ENCODE measurements around the gene CITED1. TPM values are rescaled to one million over a fixed set of nuclear protein-coding genes. Genes with fewer than 3 reads are reported as not detected.

The CITED1 gene
- total RNA-seq, 1 experiment from 2014 or later, result not detected

DNA sequence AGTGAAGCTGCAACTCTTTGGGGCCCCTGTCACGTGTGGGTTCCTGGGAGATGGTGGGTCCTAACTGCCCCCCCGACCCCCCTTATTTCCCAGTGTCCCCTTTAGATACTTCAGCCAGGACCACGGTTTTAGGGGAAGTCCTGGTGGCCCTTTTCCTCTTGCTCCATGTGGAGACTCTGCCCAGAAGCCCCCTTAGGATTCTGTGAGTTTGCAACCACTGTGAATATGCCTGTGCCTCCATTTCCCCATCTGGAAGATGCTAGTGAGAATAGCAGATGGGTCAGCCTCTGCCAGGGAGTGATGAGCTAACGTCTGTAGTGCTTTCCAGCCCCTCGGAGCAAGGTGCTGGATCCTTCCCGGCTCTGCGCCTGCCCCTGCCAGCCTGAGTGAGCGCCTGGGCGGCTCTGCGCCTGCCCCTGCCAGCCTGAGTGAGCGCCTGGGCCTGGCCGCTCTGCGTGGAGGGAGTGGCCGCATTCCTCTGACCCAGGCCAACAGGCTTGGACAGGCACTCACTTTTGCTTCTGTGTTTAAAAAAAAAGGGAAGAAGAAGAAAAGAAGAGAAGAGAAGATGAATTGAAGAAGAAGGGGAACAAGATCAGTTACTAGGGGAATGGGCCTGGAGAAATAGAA is 6.7 kb upstream of the CITED1 start:
- DNase-seq (ENCODE audit: low read depth), result no peak
- in situ Hi-C loops (cut with HindIII; ENCODE audit: low pct_unique_long_range_greater_than_20kb, low sequenced_read_pairs), result no loop called here

DNA sequence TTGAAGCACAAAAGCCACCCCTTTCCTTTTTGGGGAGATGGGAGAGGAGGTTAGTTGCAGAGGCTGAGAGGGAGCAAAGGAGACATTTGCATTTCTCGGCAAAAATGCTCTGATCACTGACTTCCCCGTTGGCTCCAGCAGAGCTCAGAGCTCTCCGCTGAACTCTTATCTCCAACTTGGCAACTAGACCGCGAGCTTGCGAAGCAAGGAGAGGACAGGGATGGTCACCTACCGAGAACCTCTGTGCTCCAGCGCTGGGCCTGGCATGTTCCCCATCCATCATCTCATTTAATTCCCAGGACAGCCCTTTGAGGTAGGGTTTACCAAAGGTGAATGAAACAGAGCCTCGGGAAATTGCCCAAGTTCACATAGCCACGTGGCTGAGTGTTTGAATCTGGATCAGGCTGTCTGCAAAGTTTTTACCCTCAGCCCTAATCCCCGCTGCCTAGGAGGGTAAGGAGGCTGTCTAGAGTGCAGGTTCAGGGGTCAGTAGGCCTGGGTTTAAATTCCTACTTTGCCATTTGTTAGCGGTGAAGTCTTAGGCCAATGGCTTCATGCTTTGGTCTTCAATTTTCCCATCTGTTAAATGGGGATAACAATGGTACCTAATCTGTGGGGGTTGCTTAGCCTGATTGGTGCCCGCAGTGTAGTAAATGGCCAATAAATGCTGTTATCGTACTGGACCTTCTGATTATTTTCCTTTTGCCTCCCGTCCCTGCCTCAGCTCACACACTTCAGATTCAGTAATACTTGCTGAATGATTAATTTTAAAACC is 3.8 kb upstream of the CITED1 start:
- in situ Hi-C loops (cut with HindIII; ENCODE audit: low pct_unique_long_range_greater_than_20kb, low sequenced_read_pairs), result no loop called here
- DNase-seq (ENCODE audit: low read depth), result no peak

- DNase-seq (ENCODE audit: low read depth), result peak; percentile 33
- in situ Hi-C loops (cut with HindIII; ENCODE audit: low pct_unique_long_range_greater_than_20kb, low sequenced_read_pairs), result no loop called here
Observed at GRCh38 chrX:72308566-72309296, 3.0 kb upstream of the CITED1 start.

DNA sequence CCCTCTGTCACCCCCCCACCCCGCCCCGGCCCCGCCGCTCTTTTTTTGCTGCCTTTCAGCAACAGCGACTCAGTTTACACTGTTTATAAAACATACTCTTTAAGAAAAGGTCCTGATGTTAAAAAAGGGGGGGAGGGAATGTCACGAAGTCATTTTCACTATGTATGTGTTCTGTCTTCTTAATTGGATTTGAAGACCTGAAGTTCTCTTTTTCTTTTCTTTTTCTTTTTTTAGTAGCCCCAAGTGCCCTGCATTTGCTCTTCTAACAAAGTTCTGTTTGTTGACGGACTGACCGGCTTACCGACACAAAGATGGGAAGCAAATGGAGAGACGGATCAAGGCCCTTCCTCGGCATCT is 2.5 kb upstream of the CITED1 start:
- DNase-seq (ENCODE audit: low read depth), result no peak
- in situ Hi-C loops (cut with HindIII; ENCODE audit: low pct_unique_long_range_greater_than_20kb, low sequenced_read_pairs), result no loop called here

DNA sequence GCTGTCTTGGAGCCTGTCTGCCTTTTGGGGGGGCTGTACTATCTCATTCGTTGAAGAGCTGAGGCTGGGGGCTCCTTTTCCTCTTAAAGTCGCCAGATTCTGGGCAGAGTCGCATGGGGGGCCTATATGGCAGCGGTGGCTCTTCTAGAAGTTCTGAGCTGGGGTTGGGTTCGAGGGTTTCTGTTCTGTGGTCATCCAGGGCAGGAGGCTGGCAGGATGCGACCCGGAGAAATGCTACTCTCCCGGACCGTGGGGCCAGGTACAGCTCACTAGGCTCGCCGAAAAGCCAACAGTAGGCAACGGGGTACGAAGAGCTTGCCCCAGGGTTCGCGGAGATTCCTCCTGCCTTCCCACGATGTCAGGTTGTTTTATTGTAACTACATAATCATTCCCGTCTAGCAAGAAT is 1.9 kb upstream of the CITED1 start:
- DNase-seq (ENCODE audit: low read depth), result no peak
- in situ Hi-C loops (cut with HindIII; ENCODE audit: low pct_unique_long_range_greater_than_20kb, low sequenced_read_pairs), result no loop called here

DNA sequence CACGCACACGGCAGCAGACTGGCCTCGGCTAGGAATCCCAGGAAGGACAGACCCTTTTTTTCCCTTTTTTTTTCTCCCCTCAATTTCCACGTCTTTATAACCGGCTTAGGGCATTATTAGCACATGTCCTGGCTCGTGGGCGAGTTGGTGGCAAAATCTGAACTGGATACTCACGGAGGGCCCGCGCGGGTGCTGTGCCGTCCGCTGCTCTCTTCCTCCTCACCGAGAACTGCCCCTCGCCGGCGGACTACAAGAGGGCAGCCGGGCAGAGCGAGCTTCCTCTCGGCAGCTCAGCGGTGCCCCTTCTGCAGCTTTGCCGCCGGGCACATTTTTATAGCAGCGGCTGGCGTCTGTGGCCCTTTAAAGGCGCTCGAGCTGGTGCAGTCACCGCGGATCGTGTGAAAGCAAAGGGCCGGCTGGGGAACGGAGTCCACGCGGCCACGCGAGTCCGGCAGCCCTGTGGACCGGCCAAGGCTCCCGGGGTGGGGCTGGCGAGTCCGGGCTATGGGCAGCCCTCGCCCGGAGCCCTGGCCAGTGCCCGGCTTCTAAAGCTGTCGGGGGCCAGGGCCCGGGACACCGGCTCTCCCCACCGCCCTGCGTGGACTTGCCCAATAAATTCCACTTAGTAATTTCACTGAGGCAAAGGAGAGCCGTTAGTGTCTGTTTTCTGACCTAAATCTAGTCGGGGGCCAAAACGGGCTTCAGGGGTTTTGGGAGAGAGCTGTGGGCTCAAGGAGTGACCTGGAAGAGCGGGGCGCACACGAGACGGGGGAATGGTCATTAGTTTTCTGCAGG is 1.3 kb upstream of the CITED1 start:
- in situ Hi-C loops (cut with HindIII; ENCODE audit: low pct_unique_long_range_greater_than_20kb, low sequenced_read_pairs), result no loop called here
- DNase-seq (ENCODE audit: low read depth), result peak; percentile 47

DNA sequence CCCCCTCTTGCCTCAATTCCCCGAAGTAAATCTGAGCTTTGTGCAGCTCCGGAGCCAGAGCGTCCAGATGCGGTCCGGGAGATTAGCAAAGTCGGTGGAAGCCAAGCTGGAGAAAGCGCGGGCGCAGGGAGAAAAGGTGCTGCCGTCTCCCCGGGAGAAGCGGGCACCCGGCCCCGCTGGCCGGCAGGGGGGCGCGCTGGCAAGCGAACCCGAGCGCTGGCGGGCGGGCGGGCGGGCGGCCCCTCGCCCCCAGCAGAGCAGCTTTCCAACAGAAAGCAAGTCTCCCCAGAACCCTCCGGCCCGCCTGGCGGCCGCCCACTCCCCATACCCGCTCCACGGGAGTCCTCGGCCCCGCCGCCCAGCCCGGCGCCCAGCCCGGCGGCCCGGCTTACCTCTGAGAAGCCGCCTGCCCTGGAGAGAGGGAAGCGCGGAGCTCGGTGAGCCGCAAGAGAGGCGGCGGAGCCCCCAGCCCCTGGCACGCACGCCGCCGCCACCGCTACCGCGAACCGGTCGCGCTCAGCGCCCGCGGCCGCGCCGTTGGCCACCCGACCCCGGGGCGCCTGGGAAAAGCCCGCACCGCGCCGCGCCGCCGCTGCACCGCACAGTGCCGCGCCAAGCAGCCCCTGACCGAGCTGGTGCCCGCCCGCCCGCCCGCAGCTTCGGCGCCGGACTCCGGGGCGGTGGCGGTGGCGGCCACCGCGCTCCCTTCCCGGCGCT is 529 bp upstream of the CITED1 start:
- no peak for DNase-seq (ENCODE audit: low read depth)
- in situ Hi-C loops (cut with HindIII; ENCODE audit: low pct_unique_long_range_greater_than_20kb, low sequenced_read_pairs), result no loop called here

DNA sequence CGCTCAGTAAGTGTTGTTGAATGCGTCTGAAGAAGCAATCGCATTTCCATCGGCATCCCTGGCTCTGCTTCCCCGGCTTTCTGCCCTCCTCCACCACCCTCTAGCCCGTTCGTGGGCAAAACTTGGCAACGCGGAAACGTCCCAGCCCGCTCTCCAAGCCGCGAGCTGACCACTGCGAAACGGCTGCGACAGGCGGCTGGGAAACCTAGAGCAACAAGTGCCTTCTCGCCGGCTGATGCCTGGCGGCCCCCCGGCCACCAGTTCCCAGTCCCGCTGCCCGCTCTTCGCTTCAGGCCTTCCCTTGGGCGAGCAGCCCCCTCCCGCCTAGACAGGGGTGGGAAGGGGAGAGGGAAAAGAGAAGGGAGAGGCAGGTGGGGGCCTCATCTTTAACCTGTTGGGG is 837 bp downstream of the CITED1 start:
- in situ Hi-C loops (cut with HindIII; ENCODE audit: low pct_unique_long_range_greater_than_20kb, low sequenced_read_pairs), result no loop called here
- no peak for DNase-seq (ENCODE audit: low read depth)

GRCh38 chrX:72301781-72302180 is 3.9 kb downstream of the CITED1 start:
- in situ Hi-C loops (cut with HindIII; ENCODE audit: low pct_unique_long_range_greater_than_20kb, low sequenced_read_pairs), result no loop called here
- no peak for DNase-seq (ENCODE audit: low read depth)

GRCh38 chrX:72299891-72300630 is 5.7 kb downstream of the CITED1 start:
- DNase-seq (ENCODE audit: low read depth), result no peak
- in situ Hi-C loops (cut with HindIII; ENCODE audit: low pct_unique_long_range_greater_than_20kb, low sequenced_read_pairs), result no loop called here

DNA sequence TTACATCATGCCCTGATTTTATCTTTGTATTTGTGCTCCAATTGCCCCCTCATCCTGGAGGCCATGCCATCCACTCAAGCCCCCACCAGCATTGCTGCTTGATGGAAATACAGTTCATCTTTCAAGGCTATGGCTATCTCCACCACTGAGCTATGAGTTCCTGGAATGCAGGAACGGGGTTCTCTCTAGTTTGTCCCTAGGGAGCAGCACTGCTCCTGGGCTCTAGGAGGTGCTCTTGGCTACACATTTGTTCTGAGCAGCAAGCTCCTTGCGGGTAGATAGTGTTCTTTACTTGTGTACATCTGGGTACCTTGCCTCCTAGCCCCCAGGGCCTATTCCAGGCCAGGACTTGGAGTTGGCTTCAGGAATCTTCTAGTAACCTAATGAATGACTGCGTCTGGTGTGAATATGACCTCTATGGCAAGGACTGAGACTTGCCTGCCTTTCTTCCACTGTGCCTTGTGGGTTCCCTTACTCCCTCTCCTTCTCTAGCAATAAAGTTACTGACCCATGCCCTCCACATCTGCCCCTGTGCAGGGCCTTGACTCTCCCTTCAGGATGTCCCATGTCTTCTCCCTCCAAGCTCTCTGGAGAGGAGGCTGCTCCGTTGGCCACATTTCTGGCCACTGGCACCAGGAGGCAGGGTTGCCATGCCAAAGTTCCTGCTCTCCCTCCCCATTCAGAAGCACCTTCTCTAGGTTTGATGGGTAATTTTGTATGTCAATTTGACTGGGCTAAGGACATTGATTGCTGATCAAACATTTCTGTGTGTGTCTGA is 7.6 kb downstream of the CITED1 start:
- DNase-seq (ENCODE audit: low read depth), result no peak
- in situ Hi-C loops (cut with HindIII; ENCODE audit: low pct_unique_long_range_greater_than_20kb, low sequenced_read_pairs), result no loop called here

DNA sequence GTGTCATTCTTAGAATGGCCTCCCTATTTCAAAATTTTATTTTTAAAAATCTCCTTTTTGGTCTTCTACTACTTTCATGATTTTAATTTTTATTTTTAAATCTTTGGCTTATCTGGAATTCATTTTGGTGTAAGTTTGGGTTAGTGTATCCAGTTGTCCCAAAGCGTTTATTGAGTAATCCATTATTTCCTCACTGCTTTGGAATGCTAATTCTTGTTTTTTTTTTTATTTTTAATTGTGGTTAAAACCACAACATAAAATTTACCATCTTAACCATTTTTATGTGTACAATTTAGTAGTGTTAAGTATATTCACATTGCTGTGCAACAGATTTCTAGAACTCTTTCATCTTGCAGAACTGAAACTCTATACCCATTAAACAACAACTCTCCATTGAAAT is 8.7 kb downstream of the CITED1 start:
- in situ Hi-C loops (cut with HindIII; ENCODE audit: low pct_unique_long_range_greater_than_20kb, low sequenced_read_pairs), result no loop called here
- no peak for DNase-seq (ENCODE audit: low read depth)

DNA sequence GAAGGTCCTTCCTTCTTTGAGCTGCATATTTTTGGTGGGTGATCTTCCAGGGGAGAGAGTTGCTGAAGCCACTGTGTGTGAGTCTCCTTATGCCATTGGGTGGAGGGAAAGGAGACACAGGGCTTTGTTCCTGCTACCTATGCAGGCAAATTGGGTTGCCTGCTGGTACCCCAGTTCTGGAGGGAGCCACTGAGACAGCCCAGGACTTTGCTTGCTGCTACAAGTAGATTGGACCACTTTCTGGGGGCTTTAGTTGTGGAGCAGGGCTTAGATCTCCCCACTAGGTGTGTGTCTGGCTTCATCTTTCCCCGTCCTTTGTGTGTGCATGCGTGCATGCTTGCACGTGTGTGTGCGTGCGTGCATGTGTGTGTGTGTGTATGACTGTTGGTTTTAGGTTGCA is 10.0 kb downstream of the CITED1 start:
- in situ Hi-C loops (cut with HindIII; ENCODE audit: low pct_unique_long_range_greater_than_20kb, low sequenced_read_pairs), result no loop called here

DNA sequence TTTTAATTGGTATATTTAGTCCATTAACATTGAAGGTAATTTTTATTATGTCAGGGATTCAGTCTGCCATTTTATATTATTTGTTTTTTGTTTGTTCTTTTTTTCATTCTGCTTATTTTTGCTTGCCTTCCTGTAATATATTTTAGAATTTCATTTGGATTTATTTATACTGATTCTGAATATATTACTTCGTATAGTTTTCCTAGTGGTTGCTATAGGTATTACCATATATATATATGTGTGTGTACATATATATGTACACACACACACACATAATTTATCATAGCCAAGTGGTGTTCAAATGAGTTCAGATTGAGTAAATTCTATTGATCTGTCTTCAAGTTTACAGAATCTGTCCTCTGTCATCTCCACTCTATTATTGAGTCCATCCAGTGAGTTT is 11.2 kb downstream of the CITED1 start:
- no peak for DNase-seq (ENCODE audit: low read depth)
- in situ Hi-C loops (cut with HindIII; ENCODE audit: low pct_unique_long_range_greater_than_20kb, low sequenced_read_pairs), result no loop called here

More for the DNA sequence above, 10.0 kb downstream of the CITED1 start:
- DNase-seq (ENCODE audit: low read depth), result no peak

- in situ Hi-C loops (cut with HindIII; ENCODE audit: low pct_unique_long_range_greater_than_20kb, low sequenced_read_pairs), result no loop called here
- no peak for DNase-seq (ENCODE audit: low read depth)
Observed at GRCh38 chrX:72282302-72282701, 23.4 kb downstream of the CITED1 start.

GRCh38 chrX:72280321-72280845 is 25.3 kb downstream of the CITED1 start:
- peak; percentile 29 for DNase-seq (ENCODE audit: low read depth)
- in situ Hi-C loops (cut with HindIII; ENCODE audit: low pct_unique_long_range_greater_than_20kb, low sequenced_read_pairs), result no loop called here

All from Caki2 (cell line).